NCI-H2029 (cell line): ENCODE results near the gene MGST3.
"Not testable (repeated sequence)": the region's sequence is repeated elsewhere in the genome, so short reads cannot be mapped to it uniquely, and the experiment has no call there.

Source experiments
- DNase-seq: peaks from one replicate; lab custom pipeline; 2025; lab: John Stamatoyannopoulos, UW

MGST3 gene

DNA sequence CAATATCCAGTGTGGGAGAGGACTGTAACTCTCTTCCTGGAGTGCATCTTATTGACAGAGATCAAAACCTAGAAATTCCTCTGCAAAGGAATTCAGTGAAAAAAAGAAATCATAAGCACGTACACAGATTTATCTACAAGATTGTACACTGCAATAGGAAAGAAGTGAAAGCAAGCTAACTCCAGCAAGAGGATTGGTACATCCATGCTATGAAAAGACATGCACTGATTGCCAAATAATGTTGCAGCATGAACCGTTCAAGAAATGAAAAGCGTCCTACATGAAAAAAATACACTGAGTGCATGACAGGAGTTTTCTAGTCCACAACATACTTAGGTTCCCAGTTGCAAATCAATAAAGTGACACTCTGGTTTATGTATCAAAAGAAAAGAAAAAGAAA is 1.9 kb upstream of the MGST3 start:
- DNase-seq: no peak

DNA sequence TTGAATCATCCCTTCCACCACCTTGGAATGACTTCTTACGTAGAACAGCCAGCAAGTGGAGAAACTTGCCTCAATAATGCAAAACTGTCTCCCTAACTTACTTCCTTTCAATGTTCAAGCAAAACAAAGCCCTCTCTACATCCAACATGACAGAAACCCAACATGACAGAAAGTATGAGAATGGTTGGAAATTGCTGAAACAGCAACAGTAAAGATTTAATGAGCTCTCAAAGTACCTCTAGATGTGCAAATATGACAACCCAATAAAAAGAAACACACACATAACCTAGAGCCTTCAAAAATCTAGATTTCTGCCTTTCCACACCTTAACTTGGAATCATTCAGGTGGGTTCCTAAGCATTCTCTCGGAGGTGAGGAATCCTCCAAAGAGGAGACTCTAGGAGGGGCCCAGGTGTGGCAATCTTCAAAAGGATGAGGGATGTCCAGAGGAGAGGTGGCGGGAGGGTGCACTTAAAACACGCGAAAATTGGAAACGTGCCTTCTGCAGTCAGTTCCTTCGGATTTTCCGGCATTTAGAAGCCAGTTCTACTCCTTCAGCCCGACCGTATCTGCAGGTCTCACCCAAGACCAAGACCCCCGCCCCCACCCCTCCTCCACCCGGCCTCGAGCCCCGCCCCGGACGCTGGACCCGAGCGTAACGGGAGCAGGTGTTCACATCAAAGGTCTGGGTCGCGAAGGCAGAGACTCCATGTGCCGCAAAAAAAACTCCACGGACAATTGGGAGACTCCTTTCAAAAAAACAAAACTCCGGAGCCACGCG is 996 bp upstream of the MGST3 start:
- DNase-seq: no peak

DNA sequence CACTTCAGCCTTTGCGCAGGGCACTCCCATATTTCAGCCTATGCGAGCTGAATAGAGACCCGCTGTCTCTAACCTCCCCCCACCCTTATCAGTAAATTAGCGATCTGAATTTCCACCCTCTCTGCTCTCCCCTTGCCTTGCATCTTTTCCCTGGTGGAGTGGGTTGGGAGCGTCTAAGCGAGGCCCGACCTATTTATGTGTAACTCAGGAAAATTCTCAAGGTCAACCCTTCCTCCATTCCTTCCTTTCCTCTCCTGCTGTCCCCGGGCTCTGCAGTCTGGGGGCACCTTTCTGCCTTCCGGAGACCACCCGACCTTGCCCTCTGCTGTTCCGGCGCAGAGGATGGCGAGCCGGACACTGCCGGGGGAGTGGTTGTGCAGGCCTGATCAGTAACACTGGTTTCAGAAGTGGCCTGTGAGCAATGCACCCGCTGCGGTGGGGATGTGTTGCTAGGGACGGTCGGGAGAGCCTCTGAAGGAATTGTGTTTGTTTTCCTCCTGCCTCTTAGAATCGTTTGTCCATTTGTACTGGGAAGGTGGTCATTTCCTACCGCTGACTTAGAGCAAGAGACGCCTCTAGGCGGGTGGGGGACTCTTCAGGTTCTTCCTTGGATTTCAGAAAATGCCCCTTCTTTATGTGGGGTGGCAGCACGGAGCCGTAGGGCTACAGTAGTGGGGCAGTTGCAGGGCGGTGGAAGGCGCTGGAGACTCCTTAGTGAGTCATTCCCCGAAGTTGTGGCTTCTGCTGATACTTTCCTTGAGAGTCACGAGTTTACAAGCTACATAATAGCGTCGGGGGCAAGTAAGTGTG is 513 bp downstream of the MGST3 start:
- DNase-seq: no peak

DNA sequence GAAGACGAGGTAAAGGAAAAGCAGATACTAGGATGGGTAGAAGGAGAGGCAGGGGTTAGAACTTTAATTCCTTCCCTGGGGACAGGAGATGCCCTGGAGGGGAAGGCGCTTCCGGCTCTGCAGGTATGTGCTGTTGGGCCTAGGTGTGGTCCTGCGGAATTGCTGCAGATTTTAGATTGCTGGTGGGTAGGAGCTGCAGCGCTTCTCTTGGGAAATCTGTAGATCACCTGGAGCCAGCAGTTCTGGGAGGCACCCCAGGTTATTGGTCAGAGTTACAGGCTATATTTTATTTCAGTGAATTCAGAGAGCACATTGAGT is 1.1 kb downstream of the MGST3 start:
- no peak for DNase-seq

DNA sequence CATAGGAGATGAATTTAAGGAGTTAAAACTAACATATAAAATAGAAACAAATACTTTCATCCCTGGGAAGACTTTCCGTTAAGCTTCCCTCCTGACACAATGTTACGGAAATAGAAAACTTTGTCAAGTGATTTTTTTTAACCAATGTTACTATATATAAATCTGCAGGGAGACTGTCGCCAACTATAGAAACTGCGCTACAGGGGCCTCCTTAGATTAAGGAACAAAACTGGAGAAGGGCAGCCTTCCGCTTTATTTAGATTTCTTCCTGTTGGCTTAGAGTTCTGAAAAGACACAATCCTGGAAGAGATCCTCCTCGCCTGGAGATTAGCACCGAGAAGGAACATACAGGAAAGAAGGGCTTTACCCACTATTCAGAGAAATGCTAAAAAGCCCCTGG is 1.5 kb downstream of the MGST3 start:
- no peak for DNase-seq

DNA sequence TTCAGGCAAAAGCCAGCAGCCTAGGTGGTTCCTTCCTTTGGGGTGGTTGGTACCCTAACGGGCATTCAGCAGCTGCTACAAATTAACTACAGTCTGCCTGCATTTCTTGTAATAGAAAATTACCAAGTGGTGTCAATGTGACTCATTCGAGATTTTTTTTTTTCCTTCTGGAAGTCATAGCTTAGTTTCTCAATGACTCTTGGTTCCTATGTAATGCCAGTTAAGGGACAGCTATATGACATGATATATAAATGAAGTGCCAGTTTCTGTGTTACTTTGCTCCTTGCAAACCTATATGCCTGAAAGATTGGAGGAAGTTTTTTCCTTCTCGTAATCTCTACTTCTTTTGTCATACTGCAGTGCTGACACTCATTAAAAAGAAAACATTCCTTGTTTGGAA is 2.6 kb downstream of the MGST3 start:
- no peak for DNase-seq

DNA sequence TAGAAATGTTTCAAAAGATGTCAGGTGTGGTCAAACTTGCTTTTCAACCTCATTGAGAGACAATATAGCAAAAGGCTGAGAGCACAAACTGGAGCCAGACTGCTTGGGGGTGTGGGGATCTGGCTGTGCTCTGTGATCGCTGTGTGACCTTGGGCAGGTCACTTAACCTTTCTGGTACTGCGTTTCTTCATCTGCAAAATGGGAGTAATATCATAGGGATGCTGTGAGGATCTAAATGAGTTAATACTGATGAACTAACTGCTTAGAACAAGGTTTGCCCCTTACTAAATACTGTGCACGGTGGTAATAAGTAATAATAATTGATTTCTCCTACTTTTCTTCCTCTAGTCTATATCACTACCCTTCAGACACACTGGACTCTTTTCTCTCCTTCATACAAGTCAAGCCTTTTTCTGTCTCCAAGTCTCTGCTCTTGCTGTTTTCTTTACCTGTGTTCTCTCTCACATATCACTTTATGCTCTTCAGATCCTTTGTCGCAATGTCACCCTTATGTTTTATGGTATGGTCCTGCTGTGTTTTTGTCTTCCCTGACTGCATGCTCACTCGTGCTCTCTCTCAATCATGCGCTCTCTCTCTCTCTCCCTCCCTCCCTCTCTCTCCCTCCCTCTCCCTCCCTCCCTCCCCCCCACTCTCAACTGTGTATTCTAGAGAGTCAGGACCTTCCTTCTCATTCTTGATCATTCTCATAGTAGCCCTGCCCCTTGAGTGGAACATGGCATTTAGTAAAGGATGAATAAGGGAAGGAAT is 3.3 kb downstream of the MGST3 start:
- no peak for DNase-seq

DNA sequence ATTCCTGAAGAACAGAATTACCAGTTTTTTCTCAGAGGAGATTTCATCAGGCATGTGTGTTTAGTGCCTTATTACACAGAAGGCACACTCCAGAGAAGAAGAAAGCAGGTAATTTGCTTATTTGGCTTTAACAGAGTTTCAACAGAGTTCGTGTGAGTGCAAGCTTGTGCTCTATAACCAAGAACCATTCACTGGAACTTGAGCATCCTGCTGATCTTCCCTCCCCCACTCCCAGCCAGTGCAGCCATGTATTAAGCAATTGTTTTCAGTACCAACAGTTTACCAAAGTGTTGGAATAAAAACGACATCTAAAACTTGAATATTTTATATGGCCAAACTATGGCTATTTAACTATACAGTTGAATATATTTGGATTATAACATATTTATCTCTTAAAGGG is 4.3 kb downstream of the MGST3 start:
- DNase-seq: no peak

DNA sequence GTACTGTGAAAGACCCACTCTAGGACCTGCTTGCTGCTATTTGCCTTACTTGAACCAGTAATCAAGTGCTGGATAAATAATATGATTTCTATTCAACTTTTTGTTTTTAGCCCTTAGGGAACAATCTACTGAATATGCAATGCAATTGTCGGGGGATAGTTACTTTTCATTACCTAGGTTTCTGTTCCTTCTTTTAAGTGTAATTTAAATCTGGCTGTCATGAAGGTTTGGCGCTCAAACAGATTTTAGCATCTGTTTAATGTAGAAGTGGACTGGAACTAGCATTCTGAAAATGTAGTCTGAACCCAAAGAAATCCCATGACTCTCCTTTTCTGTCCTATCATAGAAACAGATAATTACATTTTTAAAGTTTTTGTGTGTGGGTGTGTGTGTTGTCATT is 4.8 kb downstream of the MGST3 start:
- no peak for DNase-seq

DNA sequence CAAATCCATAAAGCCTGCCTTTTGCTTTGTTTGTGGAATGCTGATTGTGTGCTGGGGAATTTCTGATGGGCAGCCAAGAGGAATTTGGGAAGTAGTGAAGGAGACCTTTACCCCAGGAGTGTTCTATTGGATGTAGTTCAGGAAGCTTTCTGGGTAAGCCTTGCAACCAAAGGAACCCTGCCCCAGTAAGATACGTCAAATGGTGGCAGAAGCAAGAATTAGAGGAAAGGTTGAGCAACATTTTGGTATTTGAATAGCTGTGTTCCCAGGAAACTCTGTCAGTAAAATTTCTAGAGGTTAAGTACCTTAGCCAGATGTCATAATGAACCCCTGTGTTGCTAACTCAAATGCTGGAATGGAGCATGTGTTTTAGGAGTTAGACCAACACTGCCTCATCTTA is 6.4 kb downstream of the MGST3 start:
- no peak for DNase-seq

DNA sequence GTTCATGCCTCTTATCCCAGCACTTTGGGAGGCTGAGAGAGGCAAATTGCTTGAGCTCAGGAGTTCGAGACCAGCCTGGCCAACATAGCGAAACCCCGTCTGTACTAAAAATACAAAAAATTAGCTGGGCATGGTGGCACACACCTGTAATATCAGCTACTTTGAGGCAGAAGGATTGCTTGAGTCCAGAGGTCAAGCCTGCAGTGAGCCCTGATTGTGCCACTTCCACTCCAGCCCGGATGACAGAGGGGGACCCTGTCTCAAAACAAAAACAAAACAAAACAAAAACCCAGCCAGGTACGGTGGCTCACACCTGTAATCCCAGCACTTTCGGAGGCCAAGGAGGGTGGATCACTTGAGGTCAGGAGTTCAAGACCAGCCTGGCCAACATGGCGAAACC is 7.2 kb downstream of the MGST3 start:
- not testable (repeated sequence) for DNase-seq

DNA sequence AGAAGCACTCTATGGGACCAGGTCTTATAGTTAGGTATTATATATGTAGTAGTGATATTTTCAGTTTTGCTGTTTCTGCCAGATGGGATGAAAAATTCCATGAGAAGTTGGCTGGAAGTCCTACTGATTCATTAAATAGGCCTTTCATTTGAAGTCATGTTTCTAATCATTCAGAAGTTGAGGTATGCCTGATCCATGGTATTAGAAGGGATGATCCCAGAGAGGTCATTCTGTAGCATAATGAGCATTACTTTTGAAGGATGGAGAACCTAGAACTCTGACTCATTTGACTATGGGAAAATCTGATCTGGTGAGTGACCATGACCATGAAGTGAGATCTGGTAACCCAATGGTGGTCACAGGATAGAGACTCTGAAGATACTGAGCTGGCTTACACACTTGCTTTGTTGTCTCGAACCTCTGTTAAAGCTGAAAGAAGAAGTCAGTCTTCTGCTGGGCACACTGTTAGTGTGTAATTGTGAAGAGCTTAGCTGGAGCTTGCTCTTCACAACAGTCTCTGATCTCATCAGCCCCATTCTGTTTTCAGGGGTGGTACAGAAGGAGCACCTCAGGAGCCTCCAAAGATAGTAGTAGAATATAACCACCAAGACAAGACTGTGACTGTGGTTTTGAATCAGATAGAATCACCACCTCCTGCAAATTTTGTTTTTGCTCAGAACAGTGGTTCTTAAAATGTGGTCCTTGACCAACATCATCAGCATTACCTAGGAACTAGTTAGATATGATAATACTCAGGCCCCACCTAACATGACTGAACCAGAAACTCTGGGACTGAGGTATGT is 9.0 kb downstream of the MGST3 start:
- no peak for DNase-seq

DNA sequence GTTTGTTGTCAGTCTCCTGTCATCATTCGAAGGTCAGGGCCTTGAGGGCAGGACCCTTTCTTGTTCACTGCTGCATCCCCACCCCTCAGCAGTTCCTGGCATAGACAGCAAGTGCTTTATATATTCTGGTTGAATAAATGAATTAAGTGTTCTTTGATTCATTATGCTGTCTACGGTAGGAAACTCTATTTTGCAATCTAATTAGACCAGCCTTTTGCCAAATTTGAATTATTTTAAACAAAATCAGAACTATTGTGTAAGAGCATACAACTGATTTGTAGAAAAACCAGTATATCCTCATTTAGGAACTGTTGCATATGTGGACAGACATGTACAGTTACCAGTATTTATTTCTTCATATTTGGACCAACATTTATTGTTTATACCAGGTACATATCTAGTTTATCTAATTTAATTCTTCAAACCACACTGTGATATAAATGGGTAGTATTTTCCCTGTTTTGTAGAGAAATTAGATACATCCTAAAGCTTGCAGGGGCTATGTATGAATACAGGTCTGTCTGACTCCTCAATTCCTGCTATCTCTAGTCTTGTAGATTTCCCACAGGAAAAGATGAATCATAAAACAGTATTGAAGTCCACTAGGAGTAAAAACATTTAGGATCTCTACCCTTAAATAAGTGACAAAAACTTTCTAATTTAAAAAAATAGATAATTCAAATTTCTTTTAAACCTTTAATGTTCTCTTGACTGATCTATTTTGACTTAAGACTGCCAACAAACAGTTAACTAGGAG is 10.4 kb downstream of the MGST3 start:
- DNase-seq: no peak

DNA sequence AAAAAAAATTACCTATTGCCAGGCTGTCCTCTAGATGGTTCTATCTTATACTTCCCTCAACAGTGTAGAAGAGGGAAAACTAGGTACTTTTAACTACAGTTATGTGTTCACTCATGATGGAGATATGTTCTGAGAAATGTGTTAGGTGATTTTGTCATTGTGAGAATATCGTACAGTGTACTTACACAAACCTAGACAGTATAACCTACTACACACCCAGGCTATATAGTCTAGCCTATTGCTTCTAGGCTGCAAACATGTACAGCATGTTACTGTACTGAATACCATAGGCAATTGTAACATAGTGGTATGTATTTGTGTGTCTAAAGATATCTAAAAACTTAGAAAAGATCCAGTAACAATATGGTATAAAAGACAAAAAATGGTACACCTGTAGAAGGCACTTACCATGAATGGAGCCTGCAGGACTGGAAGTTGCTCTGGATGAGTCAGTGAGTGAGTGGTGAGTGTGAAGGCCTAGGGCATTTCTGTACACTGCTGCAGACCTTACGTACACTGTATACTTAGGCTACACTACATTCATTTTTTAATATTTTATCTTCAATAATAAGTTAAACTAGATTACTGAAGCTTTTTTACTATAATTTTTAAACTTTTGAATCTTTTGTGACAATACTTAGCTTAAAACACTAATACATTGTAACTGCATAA is 13.2 kb downstream of the MGST3 start:
- DNase-seq: no peak

DNA sequence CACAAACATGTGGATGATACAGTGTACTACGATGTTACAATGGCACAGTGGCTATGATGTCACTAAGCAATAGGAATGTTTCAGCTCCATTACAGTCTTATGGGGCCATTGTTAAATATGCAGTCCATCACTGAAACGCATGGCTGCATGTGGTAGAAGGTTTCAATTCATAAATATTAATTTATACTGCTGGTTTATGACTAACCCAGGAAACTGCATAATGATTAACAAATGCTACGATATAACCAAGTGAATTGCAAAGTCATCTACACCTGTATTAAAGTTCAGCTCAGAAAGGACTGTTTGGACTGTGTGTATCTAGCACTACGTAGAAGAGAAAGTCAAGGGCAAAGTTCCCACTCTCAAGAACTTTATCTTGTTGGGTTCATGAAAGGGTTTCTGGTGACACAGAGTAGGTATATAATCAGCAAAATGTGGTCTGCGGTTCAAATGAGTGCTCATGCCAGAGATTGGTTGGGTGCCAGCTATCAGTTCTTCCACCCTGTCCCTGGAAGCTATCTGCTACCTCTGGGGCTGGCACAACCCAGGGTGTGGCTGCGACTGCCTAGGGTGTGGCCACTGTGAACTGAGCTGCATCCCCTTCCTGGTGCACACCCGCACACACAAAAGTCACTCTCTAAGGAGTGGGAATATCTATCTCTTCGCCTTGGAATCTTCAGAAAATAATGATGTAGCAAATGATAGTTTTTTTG is 14.8 kb downstream of the MGST3 start:
- DNase-seq: no peak

DNA sequence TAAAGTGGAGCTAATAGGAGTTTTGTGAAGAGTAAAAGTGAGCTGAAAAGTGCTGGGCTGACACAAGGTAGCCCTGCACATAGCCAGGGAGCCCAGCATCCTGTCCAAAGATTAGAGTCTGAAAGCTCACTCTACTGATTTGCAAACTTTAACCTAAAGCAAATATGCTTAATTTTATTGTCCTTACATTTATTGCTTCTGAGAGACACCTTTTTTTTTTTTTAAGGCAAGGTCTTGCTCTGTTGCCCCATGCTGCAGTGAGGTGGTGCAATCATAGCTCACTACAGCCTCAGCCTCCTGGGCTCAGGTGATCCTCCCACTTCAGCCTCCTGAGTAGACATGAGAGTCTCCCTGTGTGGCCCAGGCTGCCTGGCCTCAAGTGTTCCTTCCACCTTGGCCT is 16.5 kb downstream of the MGST3 start:
- no peak for DNase-seq

DNA sequence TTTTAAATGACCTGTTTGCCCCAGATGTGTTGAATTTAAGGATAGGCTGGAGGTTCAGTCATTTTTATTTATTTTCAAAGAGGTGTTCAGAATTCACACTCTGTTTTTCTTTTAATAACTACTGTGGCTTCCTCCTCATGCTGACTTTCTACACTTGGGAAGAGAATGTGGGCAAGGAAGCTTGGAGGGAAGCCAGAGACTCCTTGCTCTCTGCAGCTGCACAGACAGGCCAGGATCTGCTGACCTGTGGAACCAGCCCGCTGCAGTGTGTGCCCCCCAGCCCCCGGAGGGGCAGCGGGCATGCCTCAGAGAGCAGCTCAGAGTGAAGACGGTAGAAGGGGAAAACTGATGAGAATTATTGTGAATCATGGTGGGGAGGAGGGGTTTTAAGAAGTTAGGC is 16.9 kb downstream of the MGST3 start:
- DNase-seq: no peak

DNA sequence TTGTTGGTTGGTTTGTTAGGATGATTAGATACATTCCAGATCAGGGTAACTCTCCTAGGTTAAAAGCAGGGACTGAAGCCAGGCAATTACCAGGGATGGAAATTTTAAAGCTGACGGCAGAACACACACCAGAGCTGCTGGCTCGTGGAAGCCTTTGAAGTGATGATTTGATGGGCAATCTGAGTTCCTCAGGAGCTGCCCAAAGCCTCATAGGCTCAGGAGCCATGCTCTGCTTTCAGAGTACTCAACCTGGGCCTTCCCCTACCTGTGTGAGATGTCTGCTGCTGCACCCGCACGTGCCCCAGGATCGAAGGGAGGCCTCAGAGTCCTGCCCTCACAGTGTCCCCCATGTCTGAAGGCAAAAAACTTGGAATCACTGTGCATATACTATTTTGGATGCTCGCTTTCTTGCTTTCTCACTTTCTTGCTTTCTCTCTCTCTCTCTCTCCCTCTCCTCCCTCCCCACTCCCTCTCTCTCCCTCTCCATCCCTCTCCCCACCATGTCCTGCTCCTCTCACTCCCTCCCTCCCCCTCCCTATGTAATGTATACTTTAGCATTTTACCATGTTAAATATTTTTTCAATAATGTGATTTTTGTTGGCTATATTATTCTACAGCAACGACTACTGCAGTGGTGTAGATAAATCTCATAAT is 18.0 kb downstream of the MGST3 start:
- no peak for DNase-seq

DNA sequence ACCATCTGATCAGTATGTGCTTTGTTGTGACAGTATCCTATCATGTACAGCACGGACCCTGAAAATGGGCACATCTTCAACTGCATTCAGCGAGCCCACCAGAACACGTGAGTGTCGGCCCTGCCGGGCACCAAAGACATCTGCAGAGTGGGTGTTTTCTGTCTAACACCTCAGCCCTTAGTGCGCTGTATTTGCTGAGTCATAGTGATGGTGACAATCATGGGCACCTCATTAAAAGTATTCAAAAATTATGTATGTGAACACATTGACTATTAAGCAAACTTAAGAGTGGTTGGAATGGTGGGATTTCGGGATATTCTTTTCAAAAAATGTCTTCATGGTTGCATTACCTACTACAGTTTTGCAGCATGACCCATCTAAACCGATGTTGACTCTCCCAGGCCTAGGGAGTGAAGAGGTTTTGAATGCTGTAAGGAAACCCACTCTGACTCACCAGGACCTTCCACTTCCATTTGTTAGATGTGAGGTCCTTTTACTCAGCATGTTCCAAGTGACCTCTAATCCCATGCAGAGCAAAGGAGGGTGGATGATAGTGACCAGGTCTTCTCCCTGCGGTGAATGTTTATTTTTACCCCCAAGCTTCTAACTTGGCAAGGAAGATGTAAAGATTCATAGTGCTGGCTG is 20.1 kb downstream of the MGST3 start:
- no peak for DNase-seq
